Measurements from ENCODE around the gene TRAPPC2L.

Gene TRAPPC2L

GRCh38 chr16:88880226-88881006, 23.5 kb downstream of the TRAPPC2L start:
- in situ Hi-C loops (cut with HindIII; ENCODE audit: low pct_ligation_motif_present, low sequenced_read_pairs), result no loop called here
- no peak overlapping the region for H3K27ac ChIP-seq
- TF ChIP-seq, protein P1, sequence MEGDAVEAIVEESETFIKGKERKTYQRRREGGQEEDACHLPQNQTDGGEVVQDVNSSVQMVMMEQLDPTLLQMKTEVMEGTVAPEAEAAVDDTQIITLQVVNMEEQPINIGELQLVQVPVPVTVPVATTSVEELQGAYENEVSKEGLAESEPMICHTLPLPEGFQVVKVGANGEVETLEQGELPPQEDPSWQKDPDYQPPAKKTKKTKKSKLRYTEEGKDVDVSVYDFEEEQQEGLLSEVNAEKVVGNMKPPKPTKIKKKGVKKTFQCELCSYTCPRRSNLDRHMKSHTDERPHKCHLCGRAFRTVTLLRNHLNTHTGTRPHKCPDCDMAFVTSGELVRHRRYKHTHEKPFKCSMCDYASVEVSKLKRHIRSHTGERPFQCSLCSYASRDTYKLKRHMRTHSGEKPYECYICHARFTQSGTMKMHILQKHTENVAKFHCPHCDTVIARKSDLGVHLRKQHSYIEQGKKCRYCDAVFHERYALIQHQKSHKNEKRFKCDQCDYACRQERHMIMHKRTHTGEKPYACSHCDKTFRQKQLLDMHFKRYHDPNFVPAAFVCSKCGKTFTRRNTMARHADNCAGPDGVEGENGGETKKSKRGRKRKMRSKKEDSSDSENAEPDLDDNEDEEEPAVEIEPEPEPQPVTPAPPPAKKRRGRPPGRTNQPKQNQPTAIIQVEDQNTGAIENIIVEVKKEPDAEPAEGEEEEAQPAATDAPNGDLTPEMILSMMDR (IDR thresholded peaks at IDR 0.05; ENCODE audit: low read depth, low read length, missing control alignments), result no peak
- H3K36me3 ChIP-seq (replicated peaks), result no peaks in the 10 kb centered on the region
- peaks cover 33% of the 10 kb centered on the region for H3K27me3 ChIP-seq (replicated peaks)
- no peak for DNase-seq
- H3K4me3 ChIP-seq (ENCODE audit: low read depth, low read length), result no peak overlapping the region

- DNase-seq, result no peak
- Histone ChIP-seq H3K36me3 (replicated peaks) (no peaks in the 10 kb centered on the region), H3K27me3 (replicated peaks) (peaks cover 33% of the 10 kb centered on the region), H3K27ac (no peak overlapping the region), H3K4me3 (ENCODE audit: low read depth, low read length) (no peak overlapping the region)
- in situ Hi-C loops (cut with HindIII; ENCODE audit: low pct_ligation_motif_present, low sequenced_read_pairs), result no loop called here
- TF ChIP-seq, protein P1 (IDR thresholded peaks at IDR 0.05; ENCODE audit: low read depth, low read length, missing control alignments), result no peak
Measured at GRCh38 chr16:88881007-88881615, 24.2 kb downstream of the TRAPPC2L start.

- Histone ChIP-seq H3K4me3 (ENCODE audit: low read depth, low read length) (no peak overlapping the region), H3K36me3 (replicated peaks) (no peaks in the 10 kb centered on the region), H3K27me3 (replicated peaks) (peaks cover 30% of the 10 kb centered on the region), H3K27ac (no peak overlapping the region)
- TF ChIP-seq, protein P1 (IDR thresholded peaks at IDR 0.05; ENCODE audit: low read depth, low read length, missing control alignments), result no peak
- DNase-seq, result no peak
- in situ Hi-C loops (cut with HindIII; ENCODE audit: low pct_ligation_motif_present, low sequenced_read_pairs), result no loop called here
Measured at GRCh38 chr16:88881675-88882357, 24.9 kb downstream of the TRAPPC2L start.

GRCh38 chr16:88882358-88883030, 25.6 kb downstream of the TRAPPC2L start:
- DNase-seq, result no peak
- in situ Hi-C loops (cut with HindIII; ENCODE audit: low pct_ligation_motif_present, low sequenced_read_pairs), result no loop called here
- Histone ChIP-seq H3K27me3 (replicated peaks) (peaks cover 30% of the 10 kb centered on the region), H3K36me3 (replicated peaks) (no peaks in the 10 kb centered on the region), H3K4me3 (ENCODE audit: low read depth, low read length) (no peak overlapping the region), H3K27ac (no peak overlapping the region)
- TF ChIP-seq, protein P1 (IDR thresholded peaks at IDR 0.05; ENCODE audit: low read depth, low read length, missing control alignments), result no peak

GRCh38 chr16:88883117-88883895, 26.4 kb downstream of the TRAPPC2L start:
- no peak for DNase-seq
- no peaks in the 10 kb centered on the region for H3K36me3 ChIP-seq (replicated peaks)
- no peak overlapping the region for H3K27ac ChIP-seq
- H3K4me3 ChIP-seq (ENCODE audit: low read depth, low read length), result no peak overlapping the region
- in situ Hi-C loops (cut with HindIII; ENCODE audit: low pct_ligation_motif_present, low sequenced_read_pairs), result no loop called here
- TF ChIP-seq, protein P1 (IDR thresholded peaks at IDR 0.05; ENCODE audit: low read depth, low read length, missing control alignments), result no peak
- H3K27me3 ChIP-seq (replicated peaks), result peaks cover 30% of the 10 kb centered on the region
